ENCODE measurements around the gene COA8. TPM values are rescaled to one million over a fixed set of nuclear protein-coding genes. Genes with fewer than 3 reads are reported as not detected.

Gene COA8
- total and polyA plus RNA-seq, 2 donors (not counting 3 experiments of a cell fraction or from before 2014, with no cell fraction given), result 19.1 to 46.4 TPM

DNA sequence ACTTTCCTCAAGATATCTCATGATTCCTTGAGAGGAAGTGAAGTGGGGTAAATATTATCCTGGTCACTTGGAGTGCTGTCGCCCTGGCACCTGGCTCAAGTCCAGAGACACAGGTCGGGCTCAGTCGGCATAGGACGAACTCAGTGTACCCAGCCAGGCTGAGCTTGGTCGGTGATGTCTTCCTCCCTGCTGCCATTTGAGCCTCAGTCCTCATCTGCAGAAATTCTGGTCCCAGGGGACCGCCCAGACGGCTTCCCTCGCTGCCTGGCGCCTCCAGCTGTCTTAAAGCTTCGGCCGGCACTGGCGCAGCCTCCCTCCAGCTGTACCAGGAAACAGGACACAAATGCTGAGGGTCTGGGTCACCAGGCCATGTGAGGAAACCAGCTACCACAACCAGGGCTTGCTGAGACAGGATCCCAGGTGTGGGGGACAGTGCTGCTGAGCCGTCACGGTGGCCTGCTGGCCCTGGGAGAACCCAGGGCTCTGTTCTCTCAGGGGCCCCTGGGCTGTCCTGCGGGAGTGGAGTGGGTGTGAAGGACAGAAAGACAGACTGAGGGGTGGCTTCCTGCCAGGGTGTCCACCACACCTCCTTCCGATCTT, 61.2 kb downstream of the COA8 start:
- H3K36me3 ChIP-seq (ENCODE audit: control insufficient read depth in 2 of 2, extremely low read depth in 1 of 2, insufficient read depth in 2 of 2, low read length in 2 of 2), result no peaks in the 10 kb centered on the region
- H3K4me3 ChIP-seq (replicated peaks in 1 of 3; ENCODE audit: insufficient read depth in 1 of 3, low read depth in 1 of 3, low read length in 3 of 3), result no peak overlapping the region
- H3K27ac ChIP-seq (ENCODE audit: insufficient read depth, low read depth, low read length), result no peak overlapping the region
- FAIRE-seq (peak; percentile 12), DNase-seq (ENCODE audit: low read depth, low spot score) (no peak)
- no TSS peak for BruUV-seq (replicated peaks)
- H3K9me3 ChIP-seq (replicated peaks; ENCODE audit: control insufficient read depth, insufficient read depth, low read length), result no peaks in the 10 kb centered on the region
- ChIA-PET POLR2A (no interaction called here), CTCF (interaction anchor here (0.7 to 1.2 kb wide), 3 partner anchors 11 to 56 kb away, joined by 3 to 4 read pairs (median 4); no protein-coding TSS in a partner anchor)
- peak overlapping the region; percentile 63 for H2AFZ ChIP-seq (ENCODE audit: low read depth, low read length)
- H4K20me1 ChIP-seq (replicated peaks; ENCODE audit: control insufficient read depth, extremely low read depth, insufficient read depth, low read length), result no peaks in the 10 kb centered on the region
- no peak overlapping the region for H3K4me2 ChIP-seq (ENCODE audit: insufficient read depth, low read length)
- H3K9me1 ChIP-seq (replicated peaks; ENCODE audit: control insufficient read depth, extremely low read depth, insufficient read depth, low read length), result no peaks in the 10 kb centered on the region
- no peaks in the 10 kb centered on the region for H3K27me3 ChIP-seq (ENCODE audit: control insufficient read depth in 2 of 2, insufficient read depth in 2 of 2, low read length in 2 of 2)
- dilution Hi-C loops (cut with MboI; ENCODE audit: extremely low pct_ligation_motif_present, low sequenced_read_pairs) (no loop called here), intact Hi-C loops (cut with micrococcal nuclease) (no loop called here)
- no peak overlapping the region for H3K9ac ChIP-seq (replicated peaks; ENCODE audit: extremely low read depth, insufficient read depth, low read length)
- H3K4me1 ChIP-seq (ENCODE audit: control insufficient read depth, extremely low read depth, insufficient read depth, low read length), result peaks cover 21% of the 10 kb centered on the region
- H3K79me2 ChIP-seq (ENCODE audit: control insufficient read depth, insufficient read depth, low read length), result no peaks in the 10 kb centered on the region
- TF ChIP-seq JUN (IDR thresholded peaks at IDR 0.05; ENCODE audit: borderline replicate concordance, insufficient read depth, insufficient read length, low read depth), result no peak
- no peak for TF ChIP-seq MYC (IDR thresholded peaks at IDR 0.05; ENCODE audit: low read depth, low read length)
- TF ChIP-seq POLR2AphosphoS5 (IDR thresholded peaks at IDR 0.05; ENCODE audit: insufficient read depth, low read depth, low read length), result no peak
- no peak for TF ChIP-seq POLR2A (IDR thresholded peaks at IDR 0.05; ENCODE audit: low read depth, low read length)
- TF ChIP-seq, protein P1, sequence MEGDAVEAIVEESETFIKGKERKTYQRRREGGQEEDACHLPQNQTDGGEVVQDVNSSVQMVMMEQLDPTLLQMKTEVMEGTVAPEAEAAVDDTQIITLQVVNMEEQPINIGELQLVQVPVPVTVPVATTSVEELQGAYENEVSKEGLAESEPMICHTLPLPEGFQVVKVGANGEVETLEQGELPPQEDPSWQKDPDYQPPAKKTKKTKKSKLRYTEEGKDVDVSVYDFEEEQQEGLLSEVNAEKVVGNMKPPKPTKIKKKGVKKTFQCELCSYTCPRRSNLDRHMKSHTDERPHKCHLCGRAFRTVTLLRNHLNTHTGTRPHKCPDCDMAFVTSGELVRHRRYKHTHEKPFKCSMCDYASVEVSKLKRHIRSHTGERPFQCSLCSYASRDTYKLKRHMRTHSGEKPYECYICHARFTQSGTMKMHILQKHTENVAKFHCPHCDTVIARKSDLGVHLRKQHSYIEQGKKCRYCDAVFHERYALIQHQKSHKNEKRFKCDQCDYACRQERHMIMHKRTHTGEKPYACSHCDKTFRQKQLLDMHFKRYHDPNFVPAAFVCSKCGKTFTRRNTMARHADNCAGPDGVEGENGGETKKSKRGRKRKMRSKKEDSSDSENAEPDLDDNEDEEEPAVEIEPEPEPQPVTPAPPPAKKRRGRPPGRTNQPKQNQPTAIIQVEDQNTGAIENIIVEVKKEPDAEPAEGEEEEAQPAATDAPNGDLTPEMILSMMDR (IDR thresholded peaks at IDR 0.05; ENCODE audit: extremely low read depth in 1 of 2, insufficient read depth in 1 of 2, low read depth in 1 of 2, low read length in 2 of 2), result no peak
- no peak for TF ChIP-seq GATA2 (IDR thresholded peaks at IDR 0.05; ENCODE audit: insufficient read depth, insufficient read length, low read depth, low read length)
- TF ChIP-seq, protein P2, sequence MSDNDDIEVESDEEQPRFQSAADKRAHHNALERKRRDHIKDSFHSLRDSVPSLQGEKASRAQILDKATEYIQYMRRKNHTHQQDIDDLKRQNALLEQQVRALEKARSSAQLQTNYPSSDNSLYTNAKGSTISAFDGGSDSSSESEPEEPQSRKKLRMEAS (IDR thresholded peaks at IDR 0.05; ENCODE audit: insufficient read depth, insufficient read length), result no peak
- no peak for TF ChIP-seq FOS (IDR thresholded peaks at IDR 0.05; ENCODE audit: borderline replicate concordance, insufficient read depth, low read length)
- TF ChIP-seq EZH2 (IDR thresholded peaks at IDR 0.05; ENCODE audit: borderline replicate concordance, low read depth, low read length, severe bottlenecking), result no peak
